NCI-H774 (cell line): ENCODE results near the gene DBX1.

Experiments
- DNase-seq: peaks from one replicate; lab custom pipeline; 2025; lab: John Stamatoyannopoulos, UW

Gene DBX1

DNA sequence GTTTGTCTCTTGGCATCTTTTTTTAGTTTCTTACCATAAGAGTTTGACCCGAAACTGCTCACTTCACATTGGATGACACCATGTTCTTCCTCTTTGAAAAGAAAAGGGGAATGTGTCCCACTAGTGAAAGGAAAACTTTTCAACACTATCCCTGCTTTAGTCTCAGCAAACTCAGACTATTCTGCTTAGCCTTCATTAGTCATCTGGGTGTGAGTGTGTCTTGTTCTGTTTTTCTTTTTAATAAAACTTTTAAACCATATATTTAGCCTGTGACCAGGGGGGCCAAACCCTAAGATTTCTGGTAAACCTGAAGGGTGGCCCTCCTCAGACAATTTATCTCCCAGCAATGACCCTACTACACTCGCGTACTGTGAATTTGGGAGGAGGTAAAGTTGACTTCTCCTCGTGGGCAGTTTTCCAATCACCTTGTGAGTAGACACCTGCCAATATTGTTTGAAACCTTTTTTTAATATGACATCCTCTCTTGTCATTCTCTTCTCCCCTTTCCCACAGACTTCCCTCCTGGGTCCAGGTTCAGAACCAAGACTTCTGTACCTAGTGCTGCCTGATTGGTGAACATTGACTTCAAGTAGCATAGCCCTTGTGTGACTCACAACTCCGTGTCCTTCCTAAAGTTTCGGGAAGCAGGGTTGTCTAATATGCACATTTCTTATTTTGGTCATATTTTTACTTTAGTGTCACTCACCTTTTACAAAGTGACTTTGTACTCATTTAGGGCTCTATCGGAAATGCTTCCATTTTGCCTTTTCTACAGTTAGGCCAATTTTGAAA is 39.9 kb downstream of the DBX1 start:
- no peak for DNase-seq

DNA sequence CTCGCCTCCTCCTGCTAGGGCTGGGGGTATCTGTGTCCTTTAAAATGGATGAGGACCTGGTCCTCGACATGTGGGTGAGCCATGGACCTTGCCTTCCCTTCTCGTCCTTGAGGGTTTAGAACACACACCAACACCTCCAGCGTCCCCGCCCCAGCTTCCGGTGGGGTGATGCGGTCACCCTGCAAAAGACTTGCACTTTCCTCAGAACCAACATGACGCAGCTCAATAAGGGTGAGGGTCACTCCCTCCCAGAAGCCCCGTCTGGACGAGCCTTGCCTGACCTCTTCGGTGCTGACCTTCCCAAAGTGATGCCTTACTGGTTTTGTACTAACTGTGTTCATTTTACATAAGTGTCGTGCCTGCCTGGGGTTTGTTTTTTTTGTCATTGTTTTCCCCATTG is 41.0 kb downstream of the DBX1 start:
- DNase-seq: no peak

DNA sequence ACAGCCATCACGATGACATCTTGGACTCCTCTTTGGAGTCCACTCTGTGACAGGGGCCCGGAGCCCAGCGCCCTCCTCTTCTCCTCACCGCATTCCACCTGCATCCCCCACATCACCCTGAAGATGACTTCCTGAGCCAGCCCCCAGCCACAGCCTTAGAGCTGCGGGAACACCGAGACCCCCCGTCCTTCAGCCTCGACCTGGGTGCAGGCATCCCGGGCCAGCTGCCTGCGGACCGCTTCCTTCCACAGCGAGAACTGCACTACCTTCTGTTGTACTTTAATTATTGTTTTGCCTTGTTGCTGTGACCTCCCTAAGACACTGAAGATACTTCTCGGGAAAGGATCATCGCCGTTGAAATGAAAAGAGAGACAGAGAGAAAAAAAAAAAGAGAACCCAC is 42.1 kb downstream of the DBX1 start:
- DNase-seq: no peak

DNA sequence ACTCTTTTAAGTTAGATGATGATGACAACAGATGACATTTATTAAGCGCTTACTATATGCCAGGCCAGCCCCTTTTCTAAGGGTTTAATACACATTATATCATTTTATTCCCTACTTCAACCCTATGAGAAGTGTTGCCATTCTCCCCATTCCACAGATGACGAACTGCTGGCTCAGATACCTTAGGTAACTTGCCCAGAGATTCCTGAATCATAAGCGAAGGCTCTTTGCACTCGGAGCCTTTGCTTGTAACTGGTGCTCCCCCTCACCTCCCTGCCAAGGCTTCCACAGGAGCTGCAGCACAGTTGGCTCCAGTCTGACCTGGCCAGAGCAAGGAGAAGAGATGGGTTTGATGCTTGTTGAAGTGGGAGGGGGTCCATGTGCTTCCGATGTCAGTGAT is 43.0 kb downstream of the DBX1 start:
- no peak for DNase-seq

DNA sequence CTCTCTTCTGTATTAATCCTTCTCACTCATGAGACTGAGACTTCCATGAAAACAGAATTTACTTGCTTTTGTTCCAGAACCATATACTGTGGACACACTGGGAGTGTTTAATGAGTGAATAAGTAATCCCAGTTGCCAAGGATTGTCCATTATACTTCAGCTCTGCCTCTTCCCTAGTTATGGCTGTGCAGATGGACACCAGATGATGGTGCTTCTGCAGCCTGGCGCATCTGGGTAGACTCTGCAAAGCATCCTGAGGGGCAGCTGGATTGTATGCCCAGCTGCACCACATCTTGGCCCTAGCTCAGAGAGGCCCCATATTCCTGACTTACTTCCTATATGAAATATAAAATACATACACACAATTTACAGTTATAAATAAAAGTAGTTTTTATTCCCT is 43.5 kb downstream of the DBX1 start:
- DNase-seq: no peak

DNA sequence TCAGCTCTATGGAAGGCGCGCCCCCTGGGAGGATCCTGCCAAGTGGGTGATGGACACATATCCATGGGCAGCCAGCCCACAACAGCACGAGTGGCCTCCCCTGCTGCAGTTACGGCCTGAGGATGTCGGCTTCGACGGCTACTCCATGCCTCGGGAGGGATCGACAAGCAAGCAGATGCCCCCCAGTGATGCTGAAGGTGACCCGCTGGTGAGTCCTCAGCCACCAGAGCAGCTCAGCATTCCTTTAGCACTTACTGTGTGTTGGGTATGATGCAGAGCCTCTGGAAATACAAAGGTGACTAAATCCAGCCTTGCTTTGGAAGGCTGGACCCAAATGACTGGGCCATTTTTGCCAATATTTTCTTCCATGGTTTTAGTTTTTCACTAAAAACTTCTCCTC is 45.7 kb downstream of the DBX1 start:
- DNase-seq: no peak

DNA sequence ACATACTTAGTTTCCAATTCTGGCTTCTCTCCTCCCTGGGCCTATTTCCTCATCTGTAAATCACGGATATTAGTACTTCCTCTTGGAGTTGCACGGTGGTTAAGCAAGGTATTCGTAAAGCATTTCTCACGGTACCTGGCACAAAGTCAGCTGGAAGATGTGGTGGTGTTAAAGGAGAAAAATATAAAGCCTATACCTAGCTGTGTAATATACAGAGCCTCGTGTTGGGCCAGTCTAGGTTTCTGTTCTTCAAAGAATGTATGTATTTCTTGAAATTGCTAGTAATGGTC is 47.2 kb downstream of the DBX1 start:
- DNase-seq: no peak

DNA sequence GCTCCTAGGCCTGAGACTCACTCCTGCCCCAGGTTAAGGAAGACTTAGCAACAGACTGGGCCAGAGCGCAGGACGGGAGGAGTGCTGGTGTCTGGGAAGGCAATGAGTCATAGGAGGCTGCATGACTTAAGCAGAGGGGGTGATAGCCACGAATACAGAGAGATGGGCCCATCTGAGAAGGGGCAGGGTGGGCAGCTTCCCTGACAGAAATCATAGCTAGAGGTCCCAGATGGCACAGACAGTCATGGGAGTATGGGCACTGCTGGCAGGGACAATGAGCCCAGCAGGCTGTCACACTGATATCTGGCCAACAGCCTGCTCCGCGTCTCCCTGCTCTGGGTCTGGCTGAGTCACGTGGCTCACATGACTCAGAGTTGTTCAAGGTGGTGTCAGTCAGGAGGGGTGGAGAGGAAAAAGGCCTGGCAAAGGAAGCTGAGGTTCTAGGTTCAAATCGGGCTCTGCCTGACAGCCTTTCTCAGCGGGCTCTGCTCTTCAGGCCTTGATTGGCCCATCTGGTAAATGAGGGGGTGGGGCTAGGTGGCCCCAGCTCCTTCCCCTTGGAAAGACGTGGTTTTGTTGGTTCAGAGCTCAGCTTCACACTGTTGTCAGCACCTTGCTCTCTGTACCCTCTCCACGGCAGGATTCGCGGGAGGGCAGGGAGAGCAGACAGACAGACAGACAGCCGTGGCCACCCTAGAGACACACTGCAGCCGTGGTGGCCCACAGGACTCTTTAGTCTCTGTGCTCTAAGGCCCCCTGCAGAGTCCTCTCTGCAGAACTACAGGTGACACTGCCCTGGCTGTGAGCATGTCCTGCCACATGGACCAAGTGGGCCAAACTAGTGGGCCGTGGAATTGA is 47.8 kb downstream of the DBX1 start:
- DNase-seq: no peak

DNA sequence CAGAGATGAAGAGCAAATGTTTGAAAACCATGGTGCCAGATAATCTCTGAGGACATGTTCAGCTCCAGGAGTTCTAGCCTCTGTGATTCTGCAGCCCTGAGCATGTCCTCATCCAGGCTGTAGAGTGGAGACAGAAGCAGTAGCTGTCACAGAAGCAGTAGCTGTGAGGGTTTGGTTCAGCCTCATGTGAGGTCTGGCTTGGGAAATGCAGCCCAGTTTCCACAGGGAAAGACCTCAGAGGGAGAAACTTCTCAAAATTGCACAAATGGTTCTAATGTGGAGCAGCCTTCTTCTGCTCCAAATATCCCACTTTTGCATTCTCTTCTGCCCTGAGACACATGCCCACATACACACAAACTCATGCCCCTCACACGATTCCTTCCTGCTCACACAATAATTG is 48.4 kb downstream of the DBX1 start:
- DNase-seq: no peak

DNA sequence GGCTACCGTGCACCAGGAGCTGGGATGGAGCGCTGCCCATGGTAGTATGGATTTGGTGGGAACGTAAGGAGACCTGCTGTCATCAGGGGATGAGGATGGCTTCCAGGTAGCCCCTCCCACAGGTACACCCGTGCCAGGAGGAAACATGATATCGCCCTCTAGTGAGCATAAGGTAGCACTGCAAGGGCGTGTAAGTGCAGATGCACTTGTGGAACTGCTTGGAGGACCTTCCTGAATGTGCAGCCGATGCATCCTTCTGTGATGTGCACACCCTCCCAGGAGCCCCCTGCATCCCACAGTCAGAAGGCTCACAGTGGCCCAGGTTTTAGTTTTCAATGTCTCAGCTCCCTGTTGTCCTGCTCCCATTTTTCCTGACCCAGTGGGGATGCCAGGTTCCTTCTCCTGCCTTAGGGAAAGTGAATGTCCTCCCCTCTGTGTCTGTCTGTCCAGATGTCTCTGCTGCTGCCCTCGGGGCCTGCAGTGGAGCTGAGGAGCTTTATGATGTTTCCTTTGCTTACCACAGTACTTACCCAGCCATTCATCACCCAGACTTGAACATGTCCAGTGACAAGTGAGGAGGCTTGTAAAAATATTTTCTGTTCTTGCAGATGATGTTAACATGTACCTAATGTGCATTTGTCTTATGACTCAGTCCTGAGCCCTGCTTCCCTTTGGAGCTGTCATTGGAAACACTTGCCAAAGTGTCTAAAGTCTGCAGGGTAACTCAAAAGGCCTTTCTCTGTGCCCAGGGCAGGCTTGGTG is 49.2 kb downstream of the DBX1 start:
- DNase-seq: peak; percentile 70

DNA sequence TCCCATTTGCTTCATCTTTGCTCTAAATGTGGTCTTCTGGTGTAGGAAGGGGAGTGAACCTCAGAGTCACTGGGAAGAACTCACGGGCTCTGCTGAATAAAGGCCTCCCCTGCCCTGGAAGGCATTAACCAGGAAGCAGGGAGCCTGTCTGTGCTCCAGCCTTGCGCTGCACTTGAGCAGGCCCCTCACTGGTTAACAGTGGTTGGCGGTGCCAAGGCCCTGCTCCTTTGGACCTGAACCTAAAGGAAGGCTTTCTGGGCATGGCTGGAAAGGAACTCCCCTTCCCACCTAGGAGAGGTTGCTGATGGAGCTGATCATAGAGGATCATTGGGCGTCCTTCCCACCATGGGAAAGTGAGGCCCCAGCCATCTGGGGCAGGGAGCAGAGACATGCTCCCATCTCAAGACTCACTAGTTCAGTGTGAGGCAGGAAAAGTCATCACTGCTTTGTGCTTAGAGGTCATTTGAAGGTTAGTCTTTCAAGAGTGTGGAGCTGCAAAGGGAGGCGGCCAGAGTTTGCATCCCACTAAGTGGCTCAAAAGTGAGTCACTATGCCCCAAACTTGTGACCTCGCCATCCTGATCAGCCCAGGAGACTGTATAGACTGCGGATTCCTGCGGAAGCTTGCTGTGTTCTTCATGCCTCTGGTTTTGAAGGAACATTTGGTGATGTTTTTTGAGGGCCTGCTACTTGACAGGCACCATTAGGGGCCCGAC is 50.4 kb downstream of the DBX1 start:
- no peak for DNase-seq
